Osteoblast (primary cell): ENCODE results near the gene MOSMO. TPM values are rescaled to one million over a fixed set of nuclear protein-coding genes. Genes with fewer than 3 reads are reported as not detected.

Experiments
- DNase-seq: peaks from one replicate; pipeline ENCODE4 v3.0.0; 2011; ENCODE audit warnings: low spot score, mixed read lengths; ENCODE audit not compliant: insufficient read length; ENCODE audit errors: missing footprints
- H2AFZ ChIP-seq: 2 replicates; pipeline ENCODE4 v1.6.0; 2011; ENCODE audit warnings: mild to moderate bottlenecking, low read length
- H3K27ac ChIP-seq: 2 replicates; pipeline ENCODE4 v1.5.1; 2011; ENCODE audit warnings: mild to moderate bottlenecking, low read depth, low read length, moderate library complexity
- H3K27me3 ChIP-seq: 2 replicates; pipeline ENCODE4 v1.6.0; 2012; ENCODE audit warnings: mild to moderate bottlenecking, control low read depth, inconsistent platforms, low read length, moderate library complexity; ENCODE audit not compliant: insufficient read depth
- H3K36me3 ChIP-seq: 2 replicates; pipeline ENCODE4 v1.5.1; 2011; ENCODE audit warnings: mild to moderate bottlenecking, low read length, control low read depth, moderate library complexity; ENCODE audit not compliant: insufficient read depth
- H3K4me1 ChIP-seq: 2 replicates; pipeline ENCODE4 v1.5.1; 2011; ENCODE audit warnings: mild to moderate bottlenecking, low read length, control low read depth, moderate library complexity; ENCODE audit not compliant: insufficient read depth
- H3K4me2 ChIP-seq: 2 replicates; pipeline ENCODE4 v1.6.0; 2011; ENCODE audit warnings: mild to moderate bottlenecking, low read length; ENCODE audit not compliant: insufficient read depth
- H3K4me3 ChIP-seq: fragments of 200-600 bp; sonication (generic); 3 replicates; pipeline ENCODE4 v1.5.1; 2012; ENCODE audit warnings: mild to moderate bottlenecking, low read length, inconsistent platforms; ENCODE audit not compliant: insufficient read depth
- H3K79me2 ChIP-seq: 2 replicates; pipeline ENCODE4 v1.6.0; 2012; ENCODE audit warnings: mild to moderate bottlenecking, low read length, control low read depth, inconsistent platforms; ENCODE audit not compliant: insufficient read depth
- H3K9me3 ChIP-seq: 2 replicates; pipeline ENCODE4 v1.5.1; 2011; ENCODE audit warnings: low read depth, low read length, control low read depth
- H4K20me1 ChIP-seq: 2 replicates; pipeline ENCODE4 v1.6.0; 2012; ENCODE audit warnings: mild to moderate bottlenecking, low read length, control low read depth; ENCODE audit not compliant: insufficient read depth
- CTCF ChIP-seq: IDR thresholded peaks from 2 replicates; pipeline ENCODE4 v1.5.1; 2011; ENCODE audit warnings: mild to moderate bottlenecking, low read depth, low read length, moderate library complexity; ENCODE audit errors: extremely low read depth
- total RNA-seq: library from RNA; depleted of rRNA; stranded (reverse); fragments of >200 nt; gene quantifications from 2 replicates; pipeline ENCODE4 v1.2.3, GENCODE V29; 2012

Gene MOSMO
- total RNA-seq, 1 donor: 15.2 TPM

- H3K36me3 ChIP-seq: peaks cover 65% of the 10 kb centered on the region
- H3K27ac ChIP-seq: no peak overlapping the region
- TF ChIP-seq CTCF: no peak
- no peaks in the 10 kb centered on the region for H3K79me2 ChIP-seq
- DNase-seq: no peak
- H3K4me3 ChIP-seq: no peak overlapping the region
- no peaks in the 10 kb centered on the region for H3K4me1 ChIP-seq
- no peaks in the 10 kb centered on the region for H3K9me3 ChIP-seq
- H4K20me1 ChIP-seq: no peaks in the 10 kb centered on the region
- no peak overlapping the region for H3K4me2 ChIP-seq
- H3K27me3 ChIP-seq: no peaks in the 10 kb centered on the region
- no peak overlapping the region for H2AFZ ChIP-seq
Observed at GRCh38 chr16:21982108-21982507, 25.8 kb upstream of the MOSMO start.

- Histone ChIP-seq H3K4me3 (no peak overlapping the region), H3K36me3 (peaks cover 47% of the 10 kb centered on the region), H3K9me3 (no peaks in the 10 kb centered on the region), H3K27me3 (no peaks in the 10 kb centered on the region), H3K4me2 (no peak overlapping the region), H3K27ac (no peak overlapping the region), H3K4me1 (no peaks in the 10 kb centered on the region), H3K79me2 (no peaks in the 10 kb centered on the region), H4K20me1 (no peaks in the 10 kb centered on the region), H2AFZ (no peak overlapping the region)
- no peak for TF ChIP-seq CTCF
- DNase-seq: no peak
Observed at GRCh38 chr16:21984062-21984461, 23.8 kb upstream of the MOSMO start.

GRCh38 chr16:21985524-21985923 lies 22.4 kb upstream of the MOSMO start:
- H3K27me3 ChIP-seq: no peaks in the 10 kb centered on the region
- H3K4me2 ChIP-seq: no peak overlapping the region
- no peaks in the 10 kb centered on the region for H3K79me2 ChIP-seq
- H3K27ac ChIP-seq: no peak overlapping the region
- H4K20me1 ChIP-seq: no peaks in the 10 kb centered on the region
- H3K4me1 ChIP-seq: no peaks in the 10 kb centered on the region
- no peak overlapping the region for H3K4me3 ChIP-seq
- no peak for TF ChIP-seq CTCF
- no peak overlapping the region for H2AFZ ChIP-seq
- H3K9me3 ChIP-seq: no peaks in the 10 kb centered on the region
- peaks cover 32% of the 10 kb centered on the region for H3K36me3 ChIP-seq
- DNase-seq: no peak

GRCh38 chr16:21986692-21987246 lies 21.1 kb upstream of the MOSMO start:
- H3K36me3 ChIP-seq: peaks cover 25% of the 10 kb centered on the region
- no peaks in the 10 kb centered on the region for H4K20me1 ChIP-seq
- no peak overlapping the region for H3K4me3 ChIP-seq
- no peak for TF ChIP-seq CTCF
- no peaks in the 10 kb centered on the region for H3K27me3 ChIP-seq
- H3K4me1 ChIP-seq: no peaks in the 10 kb centered on the region
- H3K79me2 ChIP-seq: no peaks in the 10 kb centered on the region
- no peak overlapping the region for H3K27ac ChIP-seq
- H3K4me2 ChIP-seq: no peak overlapping the region
- no peaks in the 10 kb centered on the region for H3K9me3 ChIP-seq
- no peak overlapping the region for H2AFZ ChIP-seq
- no peak for DNase-seq
